ENCODE results near the gene LIPK.
"Not testable (repeated sequence)": the region's sequence is repeated elsewhere in the genome, so short reads cannot be mapped to it uniquely, and the experiment has no call there.

Gene LIPK

DNA sequence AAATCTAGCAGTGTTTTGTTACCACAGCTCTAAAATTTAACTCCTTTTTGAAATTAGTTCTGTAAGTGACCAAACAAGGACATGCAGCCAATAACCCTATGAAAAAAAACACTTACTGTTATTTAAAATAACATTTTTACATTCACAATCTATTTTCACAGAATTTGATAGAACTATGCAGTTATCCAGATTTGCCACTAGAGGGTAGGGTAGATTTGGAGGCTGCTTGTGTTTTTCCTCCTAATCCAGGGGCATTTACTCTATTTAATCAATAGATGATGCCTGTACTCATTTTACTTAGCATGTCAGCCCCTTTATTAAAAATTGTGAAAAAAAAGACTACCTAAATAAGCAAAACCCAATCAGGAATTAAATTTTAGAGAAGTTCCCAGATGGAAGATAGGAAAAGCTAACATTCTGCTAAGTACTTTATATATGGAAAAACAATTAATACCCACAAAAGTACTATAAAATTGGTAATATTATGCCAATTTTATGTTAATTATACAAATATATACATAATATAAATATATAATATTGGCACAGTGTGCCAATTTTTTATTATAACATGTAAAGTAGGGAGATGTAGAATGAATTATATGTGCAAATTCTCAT, 18.1 kb upstream of the LIPK start:
- peak; percentile 72 for TF ChIP-seq CTCF (IDR thresholded peaks at IDR 0.05; ENCODE audit: insufficient read depth, missing control alignments)
- FAIRE-seq: no peak
- DNase-seq (ENCODE audit: insufficient read length, low spot score): no peak

DNA sequence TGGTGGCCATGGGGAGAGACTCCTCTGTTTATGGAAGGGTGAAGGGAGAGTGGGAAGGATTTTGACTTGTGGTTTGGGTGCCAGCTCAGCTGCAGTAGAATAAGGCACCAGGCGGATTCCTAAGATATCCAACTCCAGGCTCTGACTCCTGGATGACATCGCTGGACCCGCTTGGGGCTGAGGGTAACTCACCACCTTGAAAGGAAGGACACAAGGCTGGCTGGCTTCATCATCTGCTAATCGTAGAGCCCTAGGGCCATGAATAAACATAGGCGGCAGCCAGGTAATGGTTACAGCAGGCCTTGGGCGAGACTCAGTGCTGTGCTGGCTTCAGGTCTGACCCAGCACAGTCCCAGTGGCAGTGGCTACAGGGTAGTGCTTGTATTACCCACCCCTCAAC, 16.7 kb upstream of the LIPK start:
- DNase-seq (ENCODE audit: insufficient read length, low spot score): no peak
- TF ChIP-seq CTCF (IDR thresholded peaks at IDR 0.05; ENCODE audit: insufficient read depth, missing control alignments): no peak
- FAIRE-seq: no peak

- FAIRE-seq (no peak), DNase-seq (ENCODE audit: insufficient read length, low spot score) (no peak)
- TF ChIP-seq CTCF (IDR thresholded peaks at IDR 0.05; ENCODE audit: insufficient read depth, missing control alignments): no peak
Observed at GRCh38 chr10:88693392-88694020, 12.5 kb upstream of the LIPK start.

GRCh38 chr10:88702848-88703597, 3.0 kb upstream of the LIPK start:
- FAIRE-seq: no peak
- DNase-seq (ENCODE audit: insufficient read length, low spot score): no peak
- no peak for TF ChIP-seq CTCF (IDR thresholded peaks at IDR 0.05; ENCODE audit: insufficient read depth, missing control alignments)

- DNase-seq (ENCODE audit: insufficient read length, low spot score): no peak
- FAIRE-seq: no peak
- no peak for TF ChIP-seq CTCF (IDR thresholded peaks at IDR 0.05; ENCODE audit: insufficient read depth, missing control alignments)
Observed at GRCh38 chr10:88707429-88708155, 1.5 kb downstream of the LIPK start.

DNA sequence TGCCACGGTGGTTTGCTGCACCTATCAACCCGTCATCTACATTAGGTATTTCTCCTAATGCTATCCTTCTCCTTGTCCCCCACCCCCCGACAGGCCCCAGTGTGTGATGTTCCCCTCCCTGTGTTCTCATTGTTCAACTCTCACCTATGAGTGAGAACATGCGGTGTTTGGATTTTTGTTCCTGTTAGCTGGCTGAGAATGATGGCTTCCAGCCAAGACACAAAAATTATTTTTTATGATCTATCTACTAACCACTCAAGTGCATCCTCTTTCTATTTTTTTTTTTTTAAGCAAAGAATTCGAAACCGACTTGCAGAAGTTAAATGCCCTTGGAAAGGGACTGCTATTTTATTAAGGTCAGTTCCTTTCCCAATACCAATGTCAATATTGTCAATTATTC, 3.3 kb downstream of the LIPK start:
- not testable (repeated sequence) for DNase-seq (ENCODE audit: insufficient read length, low spot score); FAIRE-seq

DNA sequence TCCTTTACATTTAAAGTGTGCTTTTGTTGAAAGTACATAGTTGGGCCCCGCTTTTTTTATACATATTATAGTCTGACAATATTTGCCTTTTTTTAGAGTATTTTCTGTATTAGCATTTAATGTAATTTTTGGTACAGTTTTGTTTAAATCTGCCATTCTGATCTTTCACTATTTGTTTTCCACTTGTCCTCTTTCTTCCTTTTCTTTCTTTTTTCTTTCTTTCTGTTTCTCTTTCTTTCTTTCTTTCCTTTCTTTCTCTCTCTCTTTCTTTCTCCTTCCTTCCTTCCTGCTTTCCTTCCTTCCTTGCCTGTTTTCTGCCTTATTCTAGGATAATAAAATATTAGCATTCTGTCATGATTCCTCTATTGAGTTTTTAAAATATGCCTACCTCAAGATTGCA, 9.5 kb downstream of the LIPK start:
- TF ChIP-seq CTCF (IDR thresholded peaks at IDR 0.05; ENCODE audit: insufficient read depth, missing control alignments): no peak
- FAIRE-seq: no peak
- DNase-seq (ENCODE audit: insufficient read length, low spot score): no peak
